ENCODE results near the gene TBC1D9.

- TF ChIP-seq CTCF (IDR thresholded peaks at IDR 0.05) = no peak
- no peak for TF ChIP-seq POLR2A (IDR thresholded peaks at IDR 0.05)
- no peak for TF ChIP-seq EP300 (IDR thresholded peaks at IDR 0.05)
Observed at GRCh38 chr4:140607852-140608251, 148.3 kb downstream of the TBC1D9 start.
